MCF 10A (cell line): ENCODE results near the gene GPS1. TPM values are rescaled to one million over a fixed set of nuclear protein-coding genes. Genes with fewer than 3 reads are reported as not detected.
A peak's percentile ranks its signal among the peaks of the same experiment; 100 is the strongest.

Experiments used
- BruUV-seq: library from RNA; stranded (reverse); fragments of 400-500 nt; replicated peaks from 2 replicates; lab custom pipeline; 2021; lab: Mats Ljungman, UMichigan
- CTCF ChIA-PET: fragments of 300-600 bp; sonication (Branson Sonifier 250); formaldehyde crosslinking; extraction: SDS; loops from one replicate; lab custom pipeline; 2021; ENCODE audit warnings: antibody characterized with exemption, inconsistent platforms; lab: Yijun Ruan, JAX
- POLR2A ChIA-PET: fragments of 300-600, 350-650 bp; sonication (Branson Sonifier 250); formaldehyde crosslinking; extraction: SDS; loops from one replicate; lab custom pipeline; 2020; ENCODE audit warnings: antibody characterized with exemption, inconsistent platforms; lab: Yijun Ruan, JAX
- DNase-seq: peaks from one replicate; pipeline ENCODE4 v3.0.0-alpha.2; 2018; ENCODE audit not compliant: unreplicated experiment
- H3K27ac Mint-ChIP-seq: one replicate; pipeline ENCODE4 v1.8.0; 2022; ENCODE audit warnings: mild to moderate bottlenecking, low read depth, mixed read lengths; ENCODE audit not compliant: unreplicated experiment
- H3K27me3 Mint-ChIP-seq: one replicate; pipeline ENCODE4 v1.8.0; 2022; ENCODE audit warnings: mixed read lengths; ENCODE audit not compliant: insufficient read depth, unreplicated experiment
- H3K36me3 Mint-ChIP-seq: one replicate; pipeline ENCODE4 v1.8.0; 2022; ENCODE audit warnings: mild to moderate bottlenecking, moderate library complexity, mixed read lengths; ENCODE audit not compliant: insufficient read depth, unreplicated experiment
- H3K4me1 Mint-ChIP-seq: one replicate; pipeline ENCODE4 v1.8.0; 2022; ENCODE audit warnings: mixed read lengths; ENCODE audit not compliant: insufficient read depth, unreplicated experiment
- H3K4me3 Mint-ChIP-seq: one replicate; pipeline ENCODE4 v1.8.0; 2022; ENCODE audit warnings: mild to moderate bottlenecking, moderate library complexity, mixed read lengths; ENCODE audit not compliant: unreplicated experiment
- H3K9me3 Mint-ChIP-seq: one replicate; pipeline ENCODE4 v1.8.0; 2022; ENCODE audit warnings: mixed read lengths; ENCODE audit not compliant: unreplicated experiment
- CTCF ChIP-seq: fragments of 200-600 bp; IDR thresholded peaks from one replicate; pipeline ENCODE4 v1.8.0; 2022; ENCODE audit warnings: antibody characterized with exemption, mild to moderate bottlenecking; ENCODE audit not compliant: unreplicated experiment
- intact Hi-C: fragments of 100-400 bp; cut with micrococcal nuclease; formaldehyde crosslinking; loops from 2 replicates; pipeline ENCODE4 v1.14.1; 2022
- total RNA-seq: library from RNA; stranded (reverse); gene quantifications from 2 replicates; pipeline ENCODE4 v1.2.3, GENCODE V29; 2022

The GPS1 gene
- total RNA-seq, 1 experiment from 2014 or later = 100 TPM

DNA sequence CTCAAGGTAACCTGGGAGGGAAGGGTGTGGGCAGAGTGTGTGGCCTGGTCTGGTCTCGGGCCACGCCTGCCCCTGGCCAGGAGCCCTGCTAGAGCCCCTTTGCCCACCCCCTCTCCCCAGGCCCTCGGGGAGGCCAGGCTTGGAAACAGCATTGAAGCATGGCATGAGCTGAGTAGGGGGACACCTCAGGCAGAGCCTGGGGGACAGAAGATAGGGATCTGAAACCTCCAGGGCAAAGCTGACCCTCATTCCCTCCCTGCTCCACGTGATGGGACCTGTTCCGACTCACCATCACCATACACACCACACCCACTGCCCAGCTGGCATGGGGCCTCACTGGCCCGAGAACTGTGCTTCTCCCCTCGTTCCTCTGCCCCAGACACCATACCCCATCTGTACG lies 2.6 kb upstream of the GPS1 start:
- ChIA-PET POLR2A (interaction anchor here (3.0 kb wide), 1 partner anchor 11 kb away, joined by 11 read pairs; the partner anchor contains the start of gene DCXR), CTCF (no interaction called here)
- DNase-seq = no peak
- Mint-ChIP-seq H3K36me3 (peaks cover 20% of the 10 kb centered on the region), H3K27me3 (no peaks in the 10 kb centered on the region), H3K4me1 (no peaks in the 10 kb centered on the region), H3K9me3 (no peaks in the 10 kb centered on the region), H3K4me3 (no peak overlapping the region), H3K27ac (no peak overlapping the region)
- no TSS peak for BruUV-seq
- intact Hi-C loops = no loop called here
- no peak for TF ChIP-seq CTCF

DNA sequence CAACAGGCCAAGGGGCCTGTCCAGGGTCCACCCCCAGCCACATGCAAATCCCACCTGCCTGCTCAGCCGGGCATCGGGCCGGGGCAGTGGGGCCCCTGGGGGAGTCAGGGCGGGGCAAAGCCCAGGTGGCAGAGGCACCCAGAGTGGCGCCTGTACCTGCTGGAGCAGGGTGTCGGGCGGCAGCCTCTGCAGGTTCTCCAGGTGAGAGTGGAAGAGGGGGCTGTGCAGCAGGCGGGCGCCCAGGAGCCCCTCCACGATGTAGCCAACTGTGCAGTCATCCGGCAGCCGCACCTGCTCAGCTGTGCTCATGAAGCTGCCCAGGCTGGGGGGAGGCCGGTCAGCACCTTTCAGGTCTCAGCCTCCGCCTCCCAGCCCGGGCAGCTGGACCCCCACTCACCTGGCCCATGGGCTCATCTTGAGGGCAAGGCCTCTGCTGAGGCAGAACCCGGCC lies 2.2 kb upstream of the GPS1 start:
- Mint-ChIP-seq H3K9me3 (no peaks in the 10 kb centered on the region), H3K27ac (no peak overlapping the region), H3K36me3 (peaks cover 20% of the 10 kb centered on the region), H3K4me1 (no peaks in the 10 kb centered on the region), H3K27me3 (no peaks in the 10 kb centered on the region), H3K4me3 (no peak overlapping the region)
- BruUV-seq = no TSS peak
- no peak for TF ChIP-seq CTCF
- no peak for DNase-seq
- POLR2A ChIA-PET = interaction anchor here (1.0 to 3.0 kb wide), 4 partner anchors 8 to 56 kb away, joined by 3 to 11 read pairs (median 8); partner anchors contain the start of genes DCXR and DUS1L
- intact Hi-C loops = no loop called here
- CTCF ChIA-PET = interaction anchor here (2.0 kb wide), 1 partner anchor 13 kb away, joined by 7 read pairs; no protein-coding TSS in a partner anchor

GRCh38 chr17:82050152-82050760 lies 1.4 kb upstream of the GPS1 start:
- Mint-ChIP-seq H3K4me1 (no peaks in the 10 kb centered on the region), H3K27ac (no peak overlapping the region), H3K36me3 (peaks cover 25% of the 10 kb centered on the region), H3K4me3 (peak overlapping the region; percentile 73), H3K9me3 (no peaks in the 10 kb centered on the region), H3K27me3 (no peaks in the 10 kb centered on the region)
- no peak for DNase-seq
- BruUV-seq = TSS peak; percentile 27
- ChIA-PET CTCF (interaction anchor here (0.6 to 2.0 kb wide), 4 partner anchors 10 to 127 kb away, joined by 3 to 7 read pairs (median 3); no protein-coding TSS in a partner anchor), POLR2A (interaction anchor here (0.6 to 3.0 kb wide), 6 partner anchors 9 to 56 kb away, joined by 3 to 11 read pairs (median 6); partner anchors contain the start of genes CENPX, DCXR, DUS1L and LRRC45)
- no peak for TF ChIP-seq CTCF
- intact Hi-C loops = no loop called here
